ENCODE measurements around the gene TK1.
A peak's percentile ranks its signal among the peaks of the same experiment; 100 is the strongest.

TK1 gene

GRCh38 chr17:78132767-78133178 is 54.1 kb downstream of the TK1 start:
- no peak for DNase-seq

DNA sequence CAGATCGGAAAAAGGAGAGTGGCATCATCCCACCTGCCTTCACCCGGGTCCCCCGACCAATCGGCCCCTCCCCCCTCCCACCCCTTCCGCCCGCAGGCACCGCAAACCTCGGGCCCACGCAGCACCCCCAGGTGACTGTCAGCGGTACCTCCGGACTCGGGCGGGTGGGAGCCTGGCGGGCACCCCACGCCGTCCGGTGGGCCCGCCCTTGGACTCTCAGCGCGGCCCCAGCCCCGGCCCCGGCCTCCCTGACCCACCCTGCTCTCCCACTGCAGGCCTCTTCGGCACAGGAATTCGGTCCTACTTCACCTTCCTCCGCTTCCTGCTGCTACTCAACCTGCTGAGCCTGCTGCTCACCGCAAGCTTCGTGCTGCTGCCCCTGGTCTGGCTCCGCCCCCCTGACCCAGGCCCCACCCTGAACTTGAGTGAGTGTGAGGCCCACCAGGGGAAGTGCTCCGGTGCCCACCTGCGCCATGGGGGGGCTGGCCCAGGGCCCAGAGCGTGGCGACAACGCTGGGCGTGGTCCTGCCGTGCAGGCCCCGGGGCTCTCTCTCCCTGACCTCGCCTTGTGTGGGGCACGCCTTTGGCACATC is 54.7 kb downstream of the TK1 start:
- peak; percentile 36 for DNase-seq

DNA sequence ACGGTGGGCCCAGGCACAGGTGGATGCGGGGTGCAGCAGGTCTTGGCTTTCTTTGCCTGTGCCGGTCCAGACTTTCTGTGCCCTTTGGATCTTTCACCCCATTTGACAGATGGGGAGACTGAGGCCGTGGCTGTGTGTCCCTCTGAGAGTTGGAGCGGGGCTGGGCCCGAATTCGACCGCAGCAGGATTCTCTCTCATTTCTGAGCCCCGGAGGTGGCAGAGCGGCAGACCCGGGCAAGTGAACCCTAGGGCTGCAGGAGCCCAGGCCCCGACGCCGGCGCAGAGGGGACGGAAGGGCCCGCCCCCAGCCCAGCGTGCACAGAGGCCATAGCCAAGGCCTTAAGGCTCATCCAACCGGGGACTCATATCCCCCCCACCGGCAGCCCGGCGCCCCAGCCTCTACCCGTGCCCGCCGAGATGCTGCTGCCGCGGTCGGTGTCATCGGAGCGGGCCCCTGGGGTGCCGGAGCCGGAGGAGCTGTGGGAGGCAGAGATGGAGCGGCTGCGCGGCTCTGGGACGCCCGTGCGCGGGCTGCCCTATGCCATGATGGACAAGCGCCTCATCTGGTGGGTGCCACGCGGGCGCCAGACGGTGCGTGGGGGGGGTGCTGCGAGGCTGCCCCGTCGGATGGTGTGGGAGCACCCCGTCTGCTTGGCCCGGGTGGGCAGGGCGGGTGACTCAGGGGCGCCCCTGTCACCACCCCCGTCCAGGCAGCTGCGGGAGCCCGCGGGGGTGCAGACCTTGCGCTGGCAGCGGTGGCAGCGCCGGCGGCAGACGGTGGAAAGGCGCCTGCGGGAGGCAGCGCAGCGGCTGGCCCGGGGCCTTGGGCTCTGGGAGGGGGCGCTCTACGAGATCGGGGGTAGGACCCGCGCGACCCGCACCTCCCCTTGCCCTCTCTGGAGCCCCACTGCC is 55.4 kb downstream of the TK1 start:
- DNase-seq = peak; percentile 48

GRCh38 chr17:78130437-78131101 is 56.3 kb downstream of the TK1 start, which contains the start of gene TMC8:
TSS of gene TMC8 (plus strand) at chr17:78130771. CDS start at chr17:78131589, 818 bp downstream.
- DNase-seq = no peak

DNA sequence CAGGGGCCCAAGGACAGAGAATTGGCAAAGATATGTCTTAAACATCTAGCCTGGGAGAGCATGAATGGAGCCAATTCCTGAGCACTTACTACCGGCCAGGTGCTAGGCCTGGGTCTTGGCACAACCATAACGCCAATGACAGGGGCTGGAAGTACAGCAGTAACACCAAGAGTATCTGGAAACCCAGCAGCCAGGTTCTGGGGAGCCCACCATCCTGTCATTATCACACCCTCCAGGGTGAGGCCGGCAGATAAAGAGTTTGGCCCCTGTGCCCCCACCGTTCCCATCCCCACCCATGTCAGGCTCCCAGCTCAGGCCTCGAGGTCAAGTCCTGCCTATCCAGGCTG is 56.8 kb downstream of the TK1 start:
- no peak for DNase-seq

- no peak for DNase-seq
Measured at GRCh38 chr17:78129351-78130089, 57.3 kb downstream of the TK1 start.

- DNase-seq = peak; percentile 80
Measured at GRCh38 chr17:78128551-78129350, 58.1 kb downstream of the TK1 start, which contains the start of gene TMC6. TSS of gene TMC6 (minus strand) at chr17:78128755. CDS start at chr17:78126832, 1,923 bp downstream.

DNA sequence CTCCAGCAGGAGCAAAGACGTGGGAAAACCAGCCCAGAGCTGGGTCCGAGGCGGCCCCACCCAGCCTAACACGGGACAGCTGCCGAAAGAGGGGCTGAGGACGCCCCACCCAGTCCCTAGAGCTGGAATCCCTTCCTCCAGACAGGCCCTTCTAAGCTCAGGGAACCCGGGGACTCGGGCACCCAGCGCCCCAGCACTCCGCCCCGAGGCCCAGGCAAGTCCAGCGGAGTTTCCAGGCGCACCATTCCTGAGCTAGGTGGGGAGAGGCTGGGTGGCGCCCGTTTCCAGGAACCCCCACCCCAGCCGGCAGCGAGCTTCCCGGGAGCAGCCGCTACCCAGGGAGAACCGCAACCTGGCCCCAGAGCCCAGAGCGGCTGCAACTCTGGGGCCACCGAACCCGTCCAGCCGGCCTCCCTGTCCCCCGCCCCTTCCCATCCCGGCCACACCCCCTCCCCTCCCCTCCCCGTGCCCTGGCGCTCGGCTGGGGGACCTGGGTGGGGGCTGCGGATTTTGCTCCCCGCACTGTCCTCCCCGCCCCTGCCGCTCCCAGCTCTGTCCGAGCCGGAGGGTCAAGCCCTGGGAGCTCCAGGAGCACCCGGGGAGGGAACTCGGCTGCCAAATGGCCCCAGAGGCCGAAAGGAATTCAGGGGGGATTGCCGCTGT is 58.8 kb downstream of the TK1 start:
- no peak for DNase-seq

DNA sequence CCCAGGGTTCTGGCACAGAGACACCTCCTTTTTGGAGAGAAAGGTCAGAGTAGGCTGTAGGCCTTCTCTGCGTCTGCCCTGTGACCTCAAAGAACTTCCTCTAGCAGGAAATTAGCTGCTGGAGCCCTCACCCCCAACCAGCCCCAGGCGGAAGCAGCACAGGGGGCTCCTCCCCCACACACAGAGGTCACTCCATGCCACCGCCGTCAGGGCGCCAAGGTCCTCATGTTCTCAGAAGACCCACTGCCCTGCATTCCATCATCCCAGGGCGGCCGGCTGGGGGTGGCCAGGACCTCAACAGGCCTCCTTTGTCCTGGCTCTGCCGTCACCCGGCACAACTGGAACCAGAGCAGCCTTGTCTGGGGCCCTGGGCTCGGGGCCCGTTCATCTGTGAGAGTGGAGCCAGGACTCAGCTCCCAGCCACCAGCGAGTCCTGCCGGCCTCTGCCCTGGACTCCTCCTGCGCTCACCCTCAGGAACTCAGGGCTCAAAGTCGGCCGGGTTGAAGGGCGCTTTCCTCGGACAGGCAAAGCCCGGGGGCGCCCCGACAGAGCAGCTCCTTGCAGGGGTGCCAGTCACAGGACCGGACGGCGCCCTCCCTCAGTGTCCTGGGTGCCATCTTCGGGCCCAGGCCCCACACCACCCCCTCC is 59.5 kb downstream of the TK1 start:
- no peak for DNase-seq

DNA sequence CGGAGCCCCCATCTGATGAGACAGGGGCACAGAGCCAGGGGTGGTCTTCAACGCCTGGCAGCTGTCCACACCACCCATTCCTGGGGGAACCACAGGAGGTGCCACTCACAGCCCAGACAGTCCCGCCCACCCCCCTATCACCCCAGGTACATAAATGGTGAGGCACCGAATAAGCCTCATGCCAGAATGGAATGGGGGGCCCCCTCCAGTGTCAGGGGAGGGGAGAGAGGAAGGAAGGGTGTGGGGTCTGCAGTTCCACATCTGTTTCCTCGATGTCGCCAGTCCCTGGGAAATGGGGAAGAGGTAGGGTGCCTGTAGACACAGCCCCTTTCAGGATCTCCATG is 60.0 kb downstream of the TK1 start:
- no peak for DNase-seq

- DNase-seq = no peak
Measured at GRCh38 chr17:78125976-78126894, 60.6 kb downstream of the TK1 start.

DNA sequence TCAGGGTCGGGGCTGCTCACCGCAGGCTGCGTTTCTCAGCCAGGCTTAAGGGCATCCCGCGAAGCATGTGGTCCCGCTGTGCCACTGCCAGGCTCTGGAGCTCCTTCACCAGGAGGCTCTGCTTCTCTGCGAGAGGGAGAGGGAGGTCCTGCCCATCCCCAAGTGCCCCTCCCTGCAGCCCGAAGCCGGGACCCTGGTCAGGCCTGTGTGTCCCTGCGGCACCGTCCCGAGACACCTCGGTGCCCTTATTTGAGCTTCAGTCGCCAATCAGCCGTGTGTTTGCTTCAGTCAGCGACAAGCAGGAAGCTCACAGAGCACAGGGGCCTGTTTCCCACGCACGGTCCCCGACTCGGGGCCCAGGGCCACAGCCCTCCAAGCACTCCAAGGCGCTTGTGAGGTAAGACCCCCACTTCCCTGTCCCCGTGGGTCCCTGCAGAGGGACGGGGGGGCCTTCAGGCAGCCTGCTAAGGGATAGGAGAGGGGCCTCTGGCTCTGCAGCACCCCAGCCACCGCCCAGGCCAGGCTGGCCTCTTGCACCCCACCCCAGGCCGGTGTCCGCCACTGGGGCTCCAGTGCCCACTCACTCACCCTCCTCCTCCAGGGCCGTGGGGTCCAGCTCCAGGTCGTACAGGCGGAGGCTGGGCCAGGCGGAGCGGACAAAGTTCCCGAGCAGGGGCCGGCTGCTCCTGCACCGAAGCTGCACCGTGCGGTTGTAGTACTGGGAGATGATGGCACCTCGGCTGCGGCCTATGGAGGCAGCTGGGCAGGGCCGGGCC is 61.5 kb downstream of the TK1 start:
- no peak for DNase-seq

DNA sequence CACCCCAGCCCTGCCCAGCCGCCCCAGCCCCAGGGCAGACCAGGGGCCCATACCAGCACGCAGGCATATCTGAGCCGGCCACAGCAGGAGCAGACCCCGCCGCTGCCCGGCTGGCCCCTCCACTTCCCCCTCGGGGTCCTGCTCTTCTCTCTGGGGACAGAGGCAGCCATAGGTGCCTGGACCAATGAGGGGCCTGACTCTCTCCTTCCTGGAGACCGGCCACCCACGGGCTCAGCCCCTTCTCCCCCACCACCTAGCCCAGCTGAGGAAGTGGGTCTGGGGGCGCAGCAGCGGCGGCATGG is 62.1 kb downstream of the TK1 start:
- no peak for DNase-seq
